Astrocyte of the spinal cord (primary cell): Measurements from ENCODE around the gene NIPA2.
"Not testable (repeated sequence)": the region's sequence is repeated elsewhere in the genome, so short reads cannot be mapped to it uniquely, and the experiment has no call there.

ENCODE experiments used
- DNase-seq: peaks from one replicate; pipeline ENCODE4 v3.0.0; 2011; ENCODE audit warnings: low read depth, low spot score
- H3K4me3 ChIP-seq: 2 replicates; pipeline ENCODE4 v1.5.1; 2011; ENCODE audit warnings: low read depth, mild to moderate bottlenecking, low read length, moderate library complexity
- in situ Hi-C: cut with HindIII; loops from 2 replicates; pipeline ENCODE4 v1.10.0; 2017; ENCODE audit warnings: low sequenced_read_pairs
- TF ChIP-seq, protein P1 (sequence below): IDR thresholded peaks from 2 replicates; pipeline ENCODE4 v1.5.1; 2012; ENCODE audit warnings: low read depth, mild to moderate bottlenecking, low read length, inconsistent platforms

The NIPA2 gene

DNA sequence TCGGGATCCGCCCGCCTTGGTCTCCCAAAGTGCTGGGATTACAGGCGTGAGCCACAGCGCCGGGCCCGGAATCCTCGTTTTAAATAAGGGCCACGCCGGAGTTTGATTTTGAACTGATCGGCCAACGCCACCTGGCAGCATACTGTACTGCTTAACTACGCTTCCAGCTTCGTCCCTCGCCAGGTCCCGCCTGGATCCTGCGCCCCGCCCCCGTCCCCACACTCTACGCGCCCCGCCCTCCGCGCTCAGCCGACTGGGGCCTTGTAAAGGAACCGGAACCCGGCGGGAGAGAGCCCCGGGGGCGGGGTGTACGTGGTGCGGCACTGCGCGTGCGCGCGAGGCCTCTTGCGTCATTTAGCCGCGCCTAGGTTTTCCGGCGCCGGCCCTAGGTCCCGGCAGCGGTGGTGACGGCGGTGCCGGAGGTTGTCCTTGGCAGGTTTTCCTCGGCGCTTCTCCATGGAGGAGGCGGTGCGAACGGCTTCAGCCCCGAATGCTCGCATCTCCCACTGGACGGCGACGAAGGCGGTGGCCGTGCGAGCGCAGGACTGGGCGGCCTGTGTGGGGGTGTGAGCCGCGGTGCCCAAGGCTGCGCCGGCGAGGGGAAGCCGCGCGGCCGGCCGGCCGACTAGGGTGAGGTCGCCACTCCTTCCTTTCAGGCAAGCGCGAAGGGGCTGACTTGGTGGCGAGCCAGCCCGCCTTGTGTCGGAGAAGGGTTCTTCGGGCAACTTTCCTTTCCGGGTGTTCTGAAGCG is at the start of gene NIPA2:
Gene NIPA2 (plus strand): TSS at position 375 of the 751 bp plus-strand sequence. CDS start 13,066 bp downstream, outside the sequence.
- TF ChIP-seq, protein P1, sequence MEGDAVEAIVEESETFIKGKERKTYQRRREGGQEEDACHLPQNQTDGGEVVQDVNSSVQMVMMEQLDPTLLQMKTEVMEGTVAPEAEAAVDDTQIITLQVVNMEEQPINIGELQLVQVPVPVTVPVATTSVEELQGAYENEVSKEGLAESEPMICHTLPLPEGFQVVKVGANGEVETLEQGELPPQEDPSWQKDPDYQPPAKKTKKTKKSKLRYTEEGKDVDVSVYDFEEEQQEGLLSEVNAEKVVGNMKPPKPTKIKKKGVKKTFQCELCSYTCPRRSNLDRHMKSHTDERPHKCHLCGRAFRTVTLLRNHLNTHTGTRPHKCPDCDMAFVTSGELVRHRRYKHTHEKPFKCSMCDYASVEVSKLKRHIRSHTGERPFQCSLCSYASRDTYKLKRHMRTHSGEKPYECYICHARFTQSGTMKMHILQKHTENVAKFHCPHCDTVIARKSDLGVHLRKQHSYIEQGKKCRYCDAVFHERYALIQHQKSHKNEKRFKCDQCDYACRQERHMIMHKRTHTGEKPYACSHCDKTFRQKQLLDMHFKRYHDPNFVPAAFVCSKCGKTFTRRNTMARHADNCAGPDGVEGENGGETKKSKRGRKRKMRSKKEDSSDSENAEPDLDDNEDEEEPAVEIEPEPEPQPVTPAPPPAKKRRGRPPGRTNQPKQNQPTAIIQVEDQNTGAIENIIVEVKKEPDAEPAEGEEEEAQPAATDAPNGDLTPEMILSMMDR, result no peak
- peak; percentile 99 for DNase-seq
- peak within 1 kb of the TSS; percentile 95 for H3K4me3 ChIP-seq
- in situ Hi-C loops, result no loop called here

DNA sequence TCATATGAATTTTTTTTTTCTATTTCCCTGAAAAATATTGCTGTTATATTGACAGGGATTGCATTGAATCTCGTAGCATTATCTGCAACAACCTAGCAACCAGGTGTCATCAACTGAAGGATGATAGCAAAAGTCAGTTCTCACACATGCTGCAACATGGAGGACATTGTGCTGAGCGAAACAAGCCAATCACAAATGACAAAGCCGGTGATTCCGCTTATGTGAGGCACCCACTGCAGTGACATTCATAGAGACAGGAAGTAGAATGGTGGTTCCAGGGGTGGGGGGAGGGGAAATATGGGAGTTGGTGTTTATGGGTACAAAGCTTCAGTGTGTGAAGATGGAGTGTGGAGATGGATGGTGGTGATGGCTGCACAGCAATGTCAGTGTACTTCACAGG is 44.4 kb upstream of the NIPA2 start:
- in situ Hi-C loops, result no loop called here
- H3K4me3 ChIP-seq, result no peak overlapping the region
- no peak for DNase-seq
- TF ChIP-seq, protein P1, result no peak

DNA sequence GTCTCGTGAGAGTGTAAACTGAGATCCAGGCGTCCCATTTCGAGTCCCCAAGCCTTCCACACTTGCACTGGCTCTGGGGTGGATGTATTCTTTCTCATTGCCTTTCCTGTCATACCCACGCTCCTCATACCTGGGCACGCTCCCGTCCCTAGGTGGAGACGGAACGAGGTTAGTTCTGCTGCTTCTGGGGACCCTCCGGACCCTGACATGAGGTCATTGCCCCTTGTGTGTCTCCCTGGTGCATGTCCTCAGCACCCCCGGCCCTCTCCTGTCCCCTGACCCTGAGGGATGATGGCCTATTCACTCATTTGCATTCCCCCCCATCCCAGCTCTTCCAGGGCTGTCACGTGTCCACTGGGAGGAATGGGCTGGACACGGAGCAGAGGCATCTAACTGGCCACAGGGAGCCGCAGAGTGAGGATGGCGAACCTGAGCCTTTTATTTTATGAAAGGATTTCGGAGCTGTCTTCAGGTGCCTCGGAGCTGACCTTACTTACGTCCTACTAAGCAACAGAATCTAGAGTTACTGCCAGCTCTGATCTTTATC is 43.8 kb upstream of the NIPA2 start:
- no peak for DNase-seq

DNA sequence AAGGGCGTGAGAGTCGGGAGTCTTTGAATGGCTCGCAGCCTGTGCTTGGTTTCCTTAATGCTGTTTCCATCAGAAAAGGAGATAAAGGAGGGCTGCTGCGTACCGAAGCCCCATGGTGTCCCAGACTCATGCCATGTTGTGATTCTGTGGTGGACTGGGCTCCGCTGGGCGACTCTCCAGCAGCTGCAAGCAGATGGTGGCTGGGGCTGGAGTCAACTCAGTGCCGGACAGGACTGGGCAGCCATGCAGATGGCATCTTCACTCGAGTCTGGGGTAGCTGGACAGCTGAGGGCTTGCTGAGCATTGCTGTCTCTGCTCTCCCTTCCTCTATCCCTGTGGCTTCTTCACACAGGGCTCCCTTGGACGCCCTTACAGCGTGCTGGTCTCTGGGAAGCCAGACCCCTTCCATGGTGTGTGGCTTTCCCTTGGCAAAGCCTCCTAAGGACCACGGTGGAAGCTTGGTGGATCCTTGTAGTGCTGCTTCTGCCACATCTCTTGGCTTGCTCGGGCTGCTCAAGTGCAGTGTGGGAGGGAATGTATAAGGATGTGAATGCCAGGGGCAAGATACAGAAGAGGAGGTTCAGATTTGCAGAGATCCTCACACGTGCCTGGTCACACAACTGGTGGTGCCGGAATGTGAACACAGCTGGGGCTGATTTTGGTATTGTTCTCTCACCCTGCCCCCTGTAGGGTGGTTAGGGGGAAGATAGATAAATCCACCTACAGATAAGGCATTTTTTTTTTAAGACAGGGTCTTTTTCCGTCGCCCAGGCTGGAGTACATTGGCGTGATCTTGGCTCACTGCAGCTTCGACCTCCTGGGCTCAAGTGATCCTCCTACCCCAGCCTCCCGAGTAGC is 43.0 kb upstream of the NIPA2 start:
- TF ChIP-seq, protein P1, result no peak
- in situ Hi-C loops, result no loop called here
- DNase-seq, result no peak
- no peak overlapping the region for H3K4me3 ChIP-seq

More for the DNA sequence above, 43.8 kb upstream of the NIPA2 start:
- H3K4me3 ChIP-seq, result no peak overlapping the region
- TF ChIP-seq, protein P1, result no peak
- in situ Hi-C loops, result no loop called here

DNA sequence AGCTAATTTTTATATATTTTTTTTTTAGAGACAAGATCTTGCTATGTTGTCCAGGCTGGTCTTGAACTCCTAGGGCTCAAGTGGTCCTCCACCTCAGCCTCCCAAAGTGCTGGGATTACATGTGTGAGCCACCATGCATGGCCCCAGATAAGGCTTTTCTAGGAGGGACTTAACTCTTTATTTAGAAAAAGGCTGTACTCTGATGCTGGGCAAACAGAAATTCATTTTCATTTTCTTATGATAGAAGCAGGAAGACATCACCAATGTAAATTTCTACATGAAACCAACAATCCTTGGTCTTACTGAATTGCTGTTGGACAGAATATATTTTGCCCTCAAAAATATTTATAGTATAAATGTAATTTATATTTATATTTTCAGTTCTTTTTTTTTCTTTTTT is 42.4 kb upstream of the NIPA2 start:
- H3K4me3 ChIP-seq, result no peak overlapping the region
- in situ Hi-C loops, result no loop called here
- TF ChIP-seq, protein P1, result no peak
- DNase-seq, result no peak

DNA sequence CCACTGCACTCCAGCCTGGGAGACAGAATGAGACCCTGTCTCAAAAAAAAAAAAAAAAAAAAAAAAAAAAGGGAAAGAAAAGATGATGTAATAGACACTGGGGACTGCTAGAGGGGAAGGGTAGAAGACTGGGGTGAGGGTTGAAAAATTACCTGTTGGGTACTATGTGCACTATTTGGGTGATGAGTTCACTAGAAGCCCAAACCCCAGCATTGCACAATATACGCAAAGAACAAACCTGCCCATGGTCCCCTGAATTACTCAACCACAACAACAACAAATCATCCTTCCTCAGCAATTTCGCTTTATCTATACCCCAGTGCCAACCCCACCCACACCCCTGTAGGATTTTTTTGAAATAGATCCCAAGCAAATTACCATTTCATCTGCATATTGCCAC is 38.6 kb upstream of the NIPA2 start:
- TF ChIP-seq, protein P1, result no peak
- in situ Hi-C loops, result no loop called here

DNA sequence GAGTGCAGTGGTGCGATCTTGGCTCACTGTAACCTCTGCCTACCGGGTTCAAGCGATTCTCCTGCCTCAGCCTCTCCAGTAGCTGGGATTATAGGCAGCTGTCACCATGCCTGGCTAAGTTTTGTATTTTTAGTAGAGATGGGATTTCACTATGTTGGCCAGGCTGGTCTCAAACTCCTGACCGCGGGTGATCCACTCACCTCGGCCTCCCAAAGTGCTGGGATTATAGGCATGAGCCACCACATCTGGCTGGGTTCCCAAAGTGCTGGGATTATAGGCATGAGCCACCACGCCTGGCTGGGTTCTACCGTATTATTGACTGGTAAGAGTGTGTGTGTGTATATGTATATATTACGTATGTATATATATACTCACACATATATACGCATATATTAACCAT is 35.5 kb upstream of the NIPA2 start:
- DNase-seq, in situ Hi-C loops: not testable (repeated sequence)

More for the DNA sequence above, 38.6 kb upstream of the NIPA2 start:
- DNase-seq, result no peak
- no peak overlapping the region for H3K4me3 ChIP-seq

More for the DNA sequence above, 35.5 kb upstream of the NIPA2 start:
- H3K4me3 ChIP-seq, result not testable (repeated sequence)
